ENCODE results near the gene NDUFV3.
A peak's percentile ranks its signal among the peaks of the same experiment; 100 is the strongest.

DNA sequence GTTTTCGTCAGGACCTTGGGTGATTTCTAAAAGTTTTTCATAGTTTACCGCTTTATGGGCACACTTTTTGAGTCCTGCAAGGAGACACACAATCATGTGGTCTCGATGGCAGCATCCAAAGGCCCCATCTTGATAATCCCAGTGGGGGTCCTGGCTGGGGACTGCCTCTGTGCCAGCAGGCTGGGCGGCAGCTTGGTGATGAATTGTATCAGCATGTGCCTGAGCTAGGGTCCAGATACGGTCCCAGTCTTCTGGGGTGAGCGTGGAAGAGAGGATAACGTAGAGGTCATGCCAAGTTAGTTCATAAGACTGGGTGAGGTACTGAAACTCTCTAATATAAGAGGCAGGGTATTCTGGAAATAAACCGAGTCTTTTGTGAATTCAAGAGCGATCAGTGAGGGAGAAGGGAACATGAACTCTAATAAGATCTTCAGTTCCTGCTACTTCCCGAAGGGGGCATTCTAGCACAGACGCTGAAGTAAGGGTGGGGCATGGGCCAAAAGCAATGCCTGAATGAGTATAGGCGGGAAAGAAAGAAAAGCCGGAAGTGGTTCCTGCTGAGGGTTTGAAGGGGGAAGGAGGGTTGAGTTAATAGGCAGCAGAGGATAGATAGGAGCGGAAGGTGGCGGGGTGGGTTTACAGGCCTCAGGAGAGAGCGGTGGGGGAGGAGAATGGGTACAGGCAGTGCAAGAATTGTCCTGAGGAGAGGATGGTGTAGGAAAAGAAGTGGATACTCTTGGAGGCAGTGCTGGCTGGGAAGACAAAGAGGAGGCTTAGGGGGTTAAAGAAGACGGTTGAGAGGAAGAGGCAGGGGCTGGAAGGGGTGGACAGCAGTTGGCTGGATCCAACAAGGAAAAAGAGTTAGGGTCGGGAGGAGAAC lies 30.7 kb downstream of the NDUFV3 start:
- peak; percentile 84 for TF ChIP-seq CTCF (conservative IDR thresholded peaks at IDR 0.05)
- TF ChIP-seq ZFX (IDR thresholded peaks at IDR 0.05): no peak

Data from C4-2B (cell line).